GM21825 (cell line): Measurements from ENCODE around the gene CRACR2B.
A peak's percentile ranks its signal among the peaks of the same experiment; 100 is the strongest.

Experiments used
- ATAC-seq: cut with Tn5 transposase; IDR thresholded peaks from one replicate; pipeline ENCODE4 v1.9.1; 2021; ENCODE audit warnings: mild to moderate bottlenecking, moderate library complexity; ENCODE audit not compliant: unreplicated experiment

Gene CRACR2B

GRCh38 chr11:825366-826226 is 2.1 kb upstream of the CRACR2B start:
- ATAC-seq = no peak

DNA sequence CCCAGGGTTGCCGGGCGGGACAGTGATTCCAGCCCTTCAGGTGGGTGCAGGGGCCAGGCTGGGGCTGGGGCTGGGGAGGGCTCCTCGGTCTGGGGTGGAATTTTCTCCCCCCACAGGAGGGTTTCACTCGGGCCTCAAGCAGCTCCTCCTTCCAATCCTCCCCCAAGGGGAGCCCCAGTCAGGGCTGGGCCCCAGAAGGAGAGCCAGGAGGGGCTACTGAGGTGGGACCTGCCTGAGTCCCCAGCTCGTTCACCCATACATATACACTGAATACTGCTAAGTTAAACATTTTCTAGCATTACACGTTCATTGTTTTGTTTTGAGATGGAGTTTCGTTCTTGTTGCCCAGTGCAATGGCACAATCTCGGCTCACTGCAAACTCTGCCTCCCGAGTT is 1.5 kb upstream of the CRACR2B start:
- ATAC-seq = no peak

- no peak for ATAC-seq
Observed at GRCh38 chr11:826836-827145, 928 bp upstream of the CRACR2B start.

GRCh38 chr11:827146-827896 is 398 bp upstream of the CRACR2B start:
- ATAC-seq = peak; percentile 39

- ATAC-seq = no peak
Observed at GRCh38 chr11:828506-829175, 922 bp downstream of the CRACR2B start.

- ATAC-seq = no peak
Observed at GRCh38 chr11:829176-829846, 1.6 kb downstream of the CRACR2B start.

DNA sequence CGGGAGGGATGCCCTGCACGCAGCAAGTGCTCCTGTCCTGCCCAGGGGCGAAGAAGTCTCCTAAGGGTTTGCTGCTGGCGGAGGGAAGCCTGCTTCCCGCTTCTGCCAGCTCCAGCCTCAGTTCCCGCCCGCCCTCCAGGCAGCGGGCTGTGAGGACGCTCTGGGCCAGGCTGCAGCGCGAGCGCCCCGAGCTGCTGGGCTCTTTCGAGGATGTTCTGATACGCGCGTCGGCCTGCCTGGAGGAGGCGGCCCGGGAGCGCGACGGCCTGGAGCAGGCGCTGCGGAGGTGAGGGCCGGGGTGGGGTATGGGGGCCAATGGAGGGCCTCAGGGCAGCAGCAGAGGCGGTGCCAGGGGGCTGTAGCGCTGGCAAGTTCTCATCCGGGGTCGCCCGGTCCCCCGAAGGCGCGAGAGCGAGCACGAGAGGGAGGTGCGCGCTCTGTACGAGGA is 2.2 kb downstream of the CRACR2B start:
- ATAC-seq = no peak

DNA sequence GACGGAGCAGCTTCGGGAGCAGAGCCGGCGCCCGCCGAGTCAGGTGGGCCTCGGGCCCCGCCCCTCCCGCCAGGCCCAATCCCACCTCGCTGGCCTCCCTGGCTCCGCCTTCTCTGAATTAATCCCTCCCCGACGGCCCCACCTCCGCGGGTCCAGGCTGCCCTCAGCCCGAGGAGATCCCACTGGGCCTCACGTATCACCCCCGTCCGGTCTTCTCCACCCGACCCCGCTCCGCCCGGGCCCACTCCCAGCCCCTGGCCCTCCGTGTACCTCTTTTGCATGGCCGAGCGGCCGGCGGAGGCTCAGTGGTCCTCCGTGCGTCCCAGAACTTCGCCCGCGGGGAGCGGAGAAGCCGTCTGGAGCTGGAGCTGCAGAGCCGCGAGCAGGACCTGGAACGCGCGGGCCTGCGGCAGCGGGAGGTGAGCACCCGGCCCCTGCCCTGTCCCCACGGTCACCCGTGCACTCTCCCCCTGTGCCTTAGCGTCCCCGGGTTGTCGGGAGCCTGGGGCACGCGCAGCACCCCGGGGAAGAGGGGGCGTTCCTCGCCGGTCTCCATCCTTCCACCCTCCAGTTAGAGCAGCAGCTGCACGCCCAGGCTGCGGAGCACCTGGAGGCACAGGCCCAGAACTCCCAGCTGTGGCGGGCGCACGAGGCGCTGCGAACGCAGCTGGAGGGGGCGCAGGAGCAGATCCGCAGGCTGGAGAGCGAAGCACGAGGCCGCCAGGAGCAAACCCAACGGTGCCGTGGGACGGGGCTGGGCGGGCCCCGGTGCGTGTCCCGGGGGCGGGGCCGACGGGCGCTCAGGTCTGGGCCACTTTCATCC is 2.8 kb downstream of the CRACR2B start:
- ATAC-seq = no peak

DNA sequence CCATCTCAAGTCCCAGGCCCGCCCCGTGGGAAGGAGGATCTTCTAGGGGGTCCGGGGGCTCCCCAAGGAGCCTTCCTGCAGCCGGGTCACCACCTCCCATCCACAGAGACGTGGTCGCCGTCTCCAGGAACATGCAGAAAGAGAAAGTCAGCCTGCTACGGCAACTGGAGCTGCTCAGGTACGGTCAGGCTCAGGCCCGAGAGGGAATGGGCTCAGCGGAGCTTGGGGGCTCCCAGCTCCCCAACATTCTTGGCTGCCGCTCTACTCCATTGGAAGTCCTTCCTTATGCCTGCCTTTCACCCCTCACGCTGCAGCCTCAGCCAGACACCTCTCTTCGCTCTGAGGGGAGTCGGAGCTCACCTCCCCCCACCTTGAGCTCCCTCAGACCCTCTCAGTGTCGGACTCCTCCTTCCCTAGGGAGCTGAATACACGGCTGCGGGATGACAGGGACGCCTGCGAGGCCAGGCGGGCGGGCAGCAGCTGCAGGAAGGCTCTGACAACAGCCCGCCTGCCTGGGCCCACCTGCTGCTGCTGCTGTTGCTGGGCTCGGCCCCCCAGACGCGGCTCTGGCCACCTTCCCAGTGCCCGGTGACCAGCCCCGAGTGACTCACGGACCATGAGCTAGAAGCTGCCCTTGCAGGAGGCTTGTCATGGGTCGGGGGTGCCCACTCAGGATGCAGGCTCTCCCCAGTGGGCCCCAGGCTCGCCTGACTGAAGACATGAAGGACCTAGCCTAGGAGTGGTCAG is 3.6 kb downstream of the CRACR2B start:
- no peak for ATAC-seq

DNA sequence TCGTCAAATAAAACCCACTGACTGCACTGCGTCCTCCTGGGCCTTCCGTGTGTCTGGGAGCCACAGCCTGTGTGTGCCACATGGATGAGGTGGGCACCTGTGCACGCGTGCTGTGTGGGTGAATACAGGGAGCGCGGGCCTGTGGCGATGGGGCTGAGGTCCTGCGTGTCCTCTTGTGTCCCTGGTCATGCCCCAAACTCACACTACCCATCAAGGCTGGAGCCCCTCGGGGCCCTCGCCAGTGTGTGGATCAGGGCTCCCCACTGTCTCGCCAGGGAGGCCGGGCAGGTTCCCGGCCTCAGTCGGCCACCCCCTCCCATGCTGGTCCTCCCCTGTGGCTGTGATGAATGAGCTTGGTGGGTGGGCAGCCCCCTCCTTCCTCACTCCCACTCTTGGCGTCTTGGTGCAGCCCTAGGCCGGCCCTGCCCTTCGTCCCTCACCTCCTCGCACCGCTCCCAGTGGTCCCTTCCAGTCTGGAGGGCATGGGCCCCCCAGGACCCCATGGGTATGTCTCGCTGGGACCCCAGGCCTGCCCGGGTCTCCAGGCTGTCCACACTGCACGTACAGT is 4.3 kb downstream of the CRACR2B start:
- no peak for ATAC-seq

GRCh38 chr11:832529-833113 is 4.9 kb downstream of the CRACR2B start, which contains the start of gene CD151:
Gene CD151, plus strand, starts transcription at chr11:832952. Its CDS starts 3,118 bp downstream, at chr11:836070.
- peak; percentile 36 for ATAC-seq

DNA sequence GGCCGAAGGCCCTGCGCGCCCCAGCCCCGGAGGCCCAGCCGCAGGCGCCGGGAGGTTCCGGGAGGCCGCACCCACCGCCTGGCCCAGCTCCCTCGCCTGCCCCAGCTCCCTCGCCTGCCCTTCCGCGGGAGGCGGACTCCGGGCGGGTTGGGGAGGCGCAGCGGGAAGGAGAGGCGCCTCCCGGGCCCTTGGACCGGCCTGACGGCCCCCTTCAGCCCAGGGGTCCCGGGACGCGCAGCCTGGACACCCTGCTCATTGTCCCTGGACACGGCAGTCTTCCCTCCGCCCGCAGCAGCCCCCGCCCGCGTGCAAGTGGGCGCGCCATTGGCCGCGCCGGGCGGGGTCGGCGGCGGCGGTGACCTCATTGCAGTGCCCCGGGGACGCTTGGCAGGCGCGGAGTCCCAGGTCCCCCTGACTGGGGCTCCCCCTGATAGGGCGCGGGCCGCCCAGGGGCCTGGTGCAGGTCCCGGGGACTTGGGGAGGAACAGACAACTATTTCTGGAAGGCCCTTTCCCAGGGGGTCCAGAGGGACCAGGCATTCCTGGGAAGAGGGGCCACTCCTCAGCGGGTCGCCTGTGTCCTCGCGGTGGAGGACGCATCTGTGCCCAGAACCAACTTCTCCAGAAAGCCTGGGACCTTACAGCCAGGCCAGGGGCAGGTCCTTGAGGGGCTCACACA is 5.5 kb downstream of the CRACR2B start:
- peak; percentile 23 for ATAC-seq

DNA sequence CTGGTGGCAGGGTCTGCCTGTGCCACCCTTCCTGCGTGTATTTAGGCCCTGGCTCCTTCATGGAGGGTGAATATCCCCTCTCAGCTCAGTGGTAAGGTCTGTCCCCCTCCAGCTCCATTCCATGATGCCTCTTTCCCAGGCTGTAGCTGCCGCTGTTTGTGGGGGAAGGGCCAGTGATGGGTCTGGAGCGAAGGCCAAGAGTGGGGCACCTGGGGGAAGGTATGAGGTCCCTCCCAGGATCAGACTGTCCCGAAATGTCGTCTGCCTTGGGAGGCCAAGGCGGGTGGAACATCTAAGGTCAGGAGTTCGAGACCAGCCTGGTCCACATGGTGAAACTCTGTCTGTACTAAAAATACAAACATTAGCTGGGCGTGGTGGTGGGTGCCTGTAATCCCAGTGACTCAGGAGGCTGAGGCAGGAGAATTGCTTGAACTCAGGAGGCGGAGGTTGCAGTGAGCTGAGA is 6.2 kb downstream of the CRACR2B start:
- no peak for ATAC-seq

GRCh38 chr11:834371-835316 is 6.9 kb downstream of the CRACR2B start:
- ATAC-seq = no peak

- no peak for ATAC-seq
Observed at GRCh38 chr11:836274-836673, 8.6 kb downstream of the CRACR2B start.

DNA sequence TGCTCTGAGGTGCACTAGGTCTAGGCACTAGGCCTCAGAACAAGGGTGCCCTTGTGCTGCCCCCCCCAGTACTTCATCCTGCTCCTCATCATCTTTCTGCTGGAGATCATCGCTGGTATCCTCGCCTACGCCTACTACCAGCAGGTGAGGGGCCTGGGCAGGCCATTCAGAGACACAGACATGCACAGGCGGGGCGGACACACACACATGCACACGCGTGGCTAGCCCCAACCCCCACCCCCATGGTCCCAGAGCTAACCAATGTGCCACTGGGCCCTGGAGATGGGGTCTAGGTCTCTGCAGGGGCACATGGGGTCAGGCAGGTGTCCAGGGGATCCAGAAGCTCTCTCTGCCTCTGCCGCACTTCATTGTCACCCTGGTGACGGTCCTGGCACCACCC is 9.0 kb downstream of the CRACR2B start:
- no peak for ATAC-seq
